HFF-Myc (cell line): ENCODE results near the gene TEX28.

ENCODE experiments used
- DNase-seq: peaks from one replicate; pipeline ENCODE4 v3.0.0-alpha.2; 2011; ENCODE audit warnings: low read depth; ENCODE audit errors: extremely low read depth
- H3K4me3 ChIP-seq: replicated peaks from 2 replicates; pipeline ENCODE4 v1.5.1; 2011; ENCODE audit warnings: low read depth, mild to moderate bottlenecking, control low read depth, low read length
- TF ChIP-seq, protein P1 (sequence below): IDR thresholded peaks from 2 replicates; pipeline ENCODE4 v1.5.1; 2012; ENCODE audit warnings: mild to moderate bottlenecking, low read depth, low read length, control low read depth; ENCODE audit errors: missing control alignments

Gene TEX28

DNA sequence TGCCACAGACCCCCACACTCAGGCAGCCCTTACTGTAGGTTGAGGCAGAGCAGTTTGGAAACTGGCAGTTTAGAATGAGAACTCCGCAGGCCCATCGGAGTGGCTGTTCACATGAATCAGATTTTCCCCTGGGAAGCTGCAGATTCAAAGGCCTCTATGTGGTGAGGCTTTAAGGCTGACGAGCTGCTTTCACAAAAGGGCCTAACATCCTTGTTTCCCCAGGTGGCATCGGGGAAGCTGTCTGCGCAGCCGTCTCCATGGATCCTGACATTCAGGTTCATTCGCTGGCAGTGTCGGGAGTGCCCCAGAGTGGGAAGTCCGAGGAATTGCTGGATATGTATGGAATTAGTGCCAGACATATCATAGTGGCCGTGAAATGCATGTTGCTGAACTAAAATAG lies 34.4 kb upstream of the TEX28 start:
- TF ChIP-seq, protein P1, sequence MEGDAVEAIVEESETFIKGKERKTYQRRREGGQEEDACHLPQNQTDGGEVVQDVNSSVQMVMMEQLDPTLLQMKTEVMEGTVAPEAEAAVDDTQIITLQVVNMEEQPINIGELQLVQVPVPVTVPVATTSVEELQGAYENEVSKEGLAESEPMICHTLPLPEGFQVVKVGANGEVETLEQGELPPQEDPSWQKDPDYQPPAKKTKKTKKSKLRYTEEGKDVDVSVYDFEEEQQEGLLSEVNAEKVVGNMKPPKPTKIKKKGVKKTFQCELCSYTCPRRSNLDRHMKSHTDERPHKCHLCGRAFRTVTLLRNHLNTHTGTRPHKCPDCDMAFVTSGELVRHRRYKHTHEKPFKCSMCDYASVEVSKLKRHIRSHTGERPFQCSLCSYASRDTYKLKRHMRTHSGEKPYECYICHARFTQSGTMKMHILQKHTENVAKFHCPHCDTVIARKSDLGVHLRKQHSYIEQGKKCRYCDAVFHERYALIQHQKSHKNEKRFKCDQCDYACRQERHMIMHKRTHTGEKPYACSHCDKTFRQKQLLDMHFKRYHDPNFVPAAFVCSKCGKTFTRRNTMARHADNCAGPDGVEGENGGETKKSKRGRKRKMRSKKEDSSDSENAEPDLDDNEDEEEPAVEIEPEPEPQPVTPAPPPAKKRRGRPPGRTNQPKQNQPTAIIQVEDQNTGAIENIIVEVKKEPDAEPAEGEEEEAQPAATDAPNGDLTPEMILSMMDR: no peak
- H3K4me3 ChIP-seq: no peak overlapping the region
- no peak for DNase-seq

DNA sequence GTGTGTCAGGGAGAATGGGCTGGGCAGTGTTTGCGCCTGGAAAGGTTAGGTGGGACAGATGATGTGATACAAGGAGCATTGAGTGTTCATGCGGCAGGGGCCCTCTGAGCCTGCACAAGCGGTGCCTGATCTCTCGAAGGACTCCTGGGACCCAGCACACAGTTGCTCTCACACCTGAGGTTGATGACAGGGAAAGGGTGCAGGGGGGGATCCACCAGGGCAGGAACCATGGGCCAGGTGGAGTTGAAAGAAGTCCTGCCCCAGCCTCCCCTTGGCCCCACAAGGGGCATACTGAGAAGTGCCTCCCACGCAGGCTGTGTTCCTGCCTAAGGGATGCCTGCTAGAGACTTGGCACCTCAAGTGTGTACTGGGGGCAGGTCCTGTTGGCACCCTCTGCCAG lies 33.7 kb upstream of the TEX28 start:
- TF ChIP-seq, protein P1: no peak
- no peak overlapping the region for H3K4me3 ChIP-seq
- DNase-seq: no peak

DNA sequence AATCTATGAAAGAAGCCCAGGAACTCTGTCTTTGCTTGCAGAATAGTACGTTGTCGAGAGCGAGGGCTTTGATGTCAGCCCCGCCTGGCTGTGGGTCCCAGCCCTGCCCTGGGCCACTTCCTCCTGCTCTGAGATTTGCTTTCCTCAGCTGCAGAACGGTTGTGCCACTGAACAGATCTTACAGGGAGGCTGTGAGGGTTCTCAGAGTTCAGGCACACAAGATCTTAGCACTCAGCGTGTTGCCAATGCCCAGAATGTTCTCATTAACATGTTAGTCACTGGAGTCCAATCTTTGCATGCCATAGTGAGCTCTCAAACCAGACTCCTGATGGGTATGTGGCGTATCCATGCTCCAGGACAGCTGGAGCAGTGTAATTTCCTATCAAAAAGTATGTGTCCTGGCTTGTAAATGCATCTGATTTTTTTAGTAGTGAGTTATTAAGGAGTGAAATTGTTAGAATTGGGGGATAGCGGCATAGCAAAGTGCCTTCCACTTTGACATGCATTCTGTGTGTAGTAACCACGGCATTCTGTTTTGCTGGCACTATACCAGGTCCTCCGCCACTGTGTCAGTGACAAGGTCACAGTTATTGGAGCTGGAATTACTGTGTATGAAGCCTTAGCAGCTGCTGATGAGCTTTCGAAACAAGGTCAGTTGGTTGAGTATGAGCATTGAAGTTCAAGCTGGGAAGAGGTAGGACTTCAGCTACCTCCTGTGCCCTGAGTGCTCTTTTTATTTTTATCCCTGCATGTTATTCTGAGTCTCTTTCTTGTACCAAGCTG lies 32.3 kb upstream of the TEX28 start:
- H3K4me3 ChIP-seq: no peak overlapping the region
- DNase-seq: no peak
- TF ChIP-seq, protein P1: no peak

DNA sequence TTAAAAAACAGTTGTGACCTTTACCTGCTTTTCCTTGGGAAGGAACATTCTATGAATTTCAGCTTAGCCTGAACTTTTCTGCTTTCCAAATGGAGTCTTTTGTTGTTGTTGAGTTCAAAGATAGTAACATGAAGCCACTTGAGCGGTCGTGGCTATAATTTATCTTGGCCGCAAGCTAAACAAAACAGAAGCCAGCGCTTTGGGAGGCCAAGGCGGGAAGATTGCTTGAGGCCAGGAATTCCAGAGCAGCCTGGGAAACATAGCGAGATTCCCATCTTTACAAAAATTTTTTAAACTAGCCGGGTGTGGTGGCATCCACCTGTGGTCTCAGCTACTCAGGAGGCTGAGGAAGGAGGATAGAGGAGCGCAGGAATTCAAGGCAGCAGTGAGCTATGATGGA lies 30.6 kb upstream of the TEX28 start:
- TF ChIP-seq, protein P1: no peak
- no peak overlapping the region for H3K4me3 ChIP-seq
- no peak for DNase-seq

DNA sequence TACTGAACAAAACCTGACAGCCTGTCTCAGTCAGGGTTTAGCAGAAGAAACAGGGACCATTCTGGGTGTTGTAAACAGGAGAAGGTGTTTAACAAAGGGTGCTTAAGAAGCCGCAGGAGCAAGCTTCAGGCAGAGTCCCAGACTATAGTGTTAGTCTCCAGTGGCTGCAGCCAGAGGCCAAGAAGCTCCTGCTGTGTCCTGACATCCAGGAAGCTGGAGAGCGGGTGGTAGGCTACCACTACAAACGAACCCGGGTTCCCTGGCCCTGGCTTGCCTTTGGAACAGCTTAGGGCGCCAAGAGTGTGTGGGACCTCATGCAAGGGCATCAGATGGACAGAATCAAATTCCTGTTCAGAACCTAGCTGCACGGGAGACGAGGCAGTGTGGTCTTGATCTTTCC lies 28.6 kb upstream of the TEX28 start:
- TF ChIP-seq, protein P1: no peak
- no peak overlapping the region for H3K4me3 ChIP-seq
- DNase-seq: no peak

DNA sequence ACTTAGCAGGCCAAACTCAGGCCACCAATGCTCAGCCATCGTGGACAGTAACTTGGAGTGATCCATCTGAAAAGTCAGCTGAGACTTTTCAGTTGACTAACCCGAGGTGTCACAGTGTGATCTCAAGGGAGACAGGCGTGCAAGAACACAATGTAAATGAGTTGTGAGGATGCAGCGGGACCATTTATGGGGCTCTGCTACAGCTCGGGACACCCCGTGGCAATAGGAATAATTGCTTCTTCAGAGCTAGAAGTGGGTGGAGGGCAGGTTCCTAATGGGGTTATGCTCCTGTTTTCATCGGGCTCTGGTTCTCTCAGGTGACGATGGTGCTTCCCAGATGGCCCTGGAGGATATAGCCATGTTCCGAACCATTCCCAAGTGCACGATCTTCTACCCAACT lies 28.0 kb upstream of the TEX28 start:
- TF ChIP-seq, protein P1: no peak
- H3K4me3 ChIP-seq: no peak overlapping the region
- no peak for DNase-seq

DNA sequence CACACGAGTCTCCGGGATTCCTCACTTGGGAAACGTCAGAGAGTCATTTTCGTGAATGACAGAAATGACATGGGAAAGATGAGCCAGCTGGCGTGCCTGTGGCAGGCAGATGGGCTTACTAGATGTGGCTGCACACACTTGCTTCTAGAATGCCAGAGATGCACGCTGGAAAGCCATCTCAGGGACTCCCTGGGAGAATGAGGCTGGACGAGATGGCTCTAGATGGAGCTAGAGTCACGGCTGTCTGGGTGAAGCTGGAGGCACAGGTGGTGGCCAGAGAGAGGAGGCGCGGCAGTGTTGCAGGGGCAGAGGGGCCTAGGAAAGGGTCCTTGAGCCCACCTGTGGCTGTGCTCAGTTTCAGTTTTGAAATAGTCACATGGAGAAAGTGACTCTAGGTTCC lies 26.7 kb upstream of the TEX28 start:
- TF ChIP-seq, protein P1: no peak
- H3K4me3 ChIP-seq: no peak overlapping the region
- no peak for DNase-seq
